Gastrocnemius medialis (tissue), 4 donors: ENCODE measurements around the gene KLK8.

Source experiments
- POLR2A ChIP-seq, 2 donors: fragments of 450-650 bp; IDR thresholded peaks; one replicate each; pipeline ENCODE4 v1.6.1; 2017; ENCODE audit warnings: antibody characterized with exemption in 2 of 2, mild to moderate bottlenecking in 2 of 2, moderate library complexity in 2 of 2
- TF ChIP-seq, protein P1 (sequence below), 5 experiments: fragments of 450-650 bp in 3 of 5; fragments of 200-600 bp in 2 of 5; sonication (generic) in 2 of 5; IDR thresholded peaks in 4 of 5; conservative IDR thresholded peaks in 1 of 5; 1 replicate in 4 of 5; 2 replicates in 1 of 5; pipeline ENCODE4 v1.5.1; 2016 to 2019; ENCODE audit warnings: antibody characterized with exemption in 5 of 5, mild to moderate bottlenecking in 3 of 5, moderate library complexity in 3 of 5

DNA sequence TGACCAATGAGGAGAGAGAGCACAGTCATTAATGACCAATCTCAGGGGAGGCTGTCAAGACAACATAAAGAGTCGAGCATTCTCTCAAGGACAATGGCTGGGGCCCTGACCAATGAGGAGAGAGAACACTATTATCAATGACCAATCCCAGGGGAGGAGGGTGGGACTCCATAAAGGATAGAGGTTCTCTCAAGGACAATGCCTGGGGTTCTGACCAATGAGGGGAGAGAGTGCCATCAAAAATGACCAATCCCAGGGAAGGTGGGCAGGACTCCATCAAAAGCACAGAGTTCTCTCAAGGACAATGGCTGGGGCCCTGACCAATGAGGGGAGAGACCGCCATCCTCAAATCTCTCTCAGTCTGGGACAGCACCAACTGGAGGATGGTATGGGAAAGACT, 28.3 kb upstream of the KLK8 start:
- TF ChIP-seq, protein P1, sequence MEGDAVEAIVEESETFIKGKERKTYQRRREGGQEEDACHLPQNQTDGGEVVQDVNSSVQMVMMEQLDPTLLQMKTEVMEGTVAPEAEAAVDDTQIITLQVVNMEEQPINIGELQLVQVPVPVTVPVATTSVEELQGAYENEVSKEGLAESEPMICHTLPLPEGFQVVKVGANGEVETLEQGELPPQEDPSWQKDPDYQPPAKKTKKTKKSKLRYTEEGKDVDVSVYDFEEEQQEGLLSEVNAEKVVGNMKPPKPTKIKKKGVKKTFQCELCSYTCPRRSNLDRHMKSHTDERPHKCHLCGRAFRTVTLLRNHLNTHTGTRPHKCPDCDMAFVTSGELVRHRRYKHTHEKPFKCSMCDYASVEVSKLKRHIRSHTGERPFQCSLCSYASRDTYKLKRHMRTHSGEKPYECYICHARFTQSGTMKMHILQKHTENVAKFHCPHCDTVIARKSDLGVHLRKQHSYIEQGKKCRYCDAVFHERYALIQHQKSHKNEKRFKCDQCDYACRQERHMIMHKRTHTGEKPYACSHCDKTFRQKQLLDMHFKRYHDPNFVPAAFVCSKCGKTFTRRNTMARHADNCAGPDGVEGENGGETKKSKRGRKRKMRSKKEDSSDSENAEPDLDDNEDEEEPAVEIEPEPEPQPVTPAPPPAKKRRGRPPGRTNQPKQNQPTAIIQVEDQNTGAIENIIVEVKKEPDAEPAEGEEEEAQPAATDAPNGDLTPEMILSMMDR (IDR thresholded peaks at IDR 0.05 in 4 of 5, conservative IDR thresholded peaks at IDR 0.05 in 1 of 5): no peak
- no peak for TF ChIP-seq POLR2A (IDR thresholded peaks at IDR 0.05)
